HepG2 (cell line): ENCODE data around the gene PRKG1. TPM values are rescaled to one million over a fixed set of nuclear protein-coding genes. Genes with fewer than 3 reads are reported as not detected.

Experiments used
- ASH2L ChIP-seq: fragments of 300-600, 200-600 bp; sonication (generic); IDR thresholded peaks from 2 replicates; pipeline ENCODE4 v1.7.0; 2017; ENCODE audit warnings: low read depth, mild to moderate bottlenecking, moderate library complexity, mixed read lengths, low read length; ENCODE audit not compliant: insufficient read length
- CCAR2 ChIP-seq: fragments of 200-400 bp; formaldehyde crosslinking; optimal IDR thresholded peaks from 2 replicates; pipeline ENCODE3; 2018; ENCODE audit warnings: low read depth, mild to moderate bottlenecking, low read length, moderate library complexity
- HDAC6 ChIP-seq: fragments of 200-600 bp; sonication (generic); IDR thresholded peaks from 2 replicates; pipeline ENCODE4 v1.7.0; 2017; ENCODE audit warnings: mild to moderate bottlenecking, antibody characterized with exemption, low read length, low read depth
- HMG20B ChIP-seq: conservative IDR thresholded peaks from 2 replicates; pipeline ENCODE4 v1.6.1; 2016; ENCODE audit warnings: missing genetic modification reagents, missing compliant biosample characterization
- KDM5A ChIP-seq: fragments of 200-600 bp; sonication (generic); IDR thresholded peaks from 2 replicates; pipeline ENCODE4 v1.7.0; 2018; ENCODE audit warnings: antibody characterized with exemption, mild to moderate bottlenecking, low read length, borderline replicate concordance
- NFATC3 ChIP-seq: sonication (generic); formaldehyde crosslinking; IDR thresholded peaks from 2 replicates; pipeline ENCODE4 v1.5.1; 2020; ENCODE audit warnings: mild to moderate bottlenecking, missing genetic modification reagents
- NFE2L1 ChIP-seq: sonication (generic); formaldehyde crosslinking; IDR thresholded peaks from 2 replicates; pipeline ENCODE4 v1.4.0; 2020; ENCODE audit warnings: missing genetic modification reagents, mild to moderate bottlenecking, borderline replicate concordance
- NR1H2 ChIP-seq: sonication (generic); formaldehyde crosslinking; IDR thresholded peaks from 2 replicates; pipeline ENCODE4 v1.8.1; 2022; ENCODE audit warnings: low read depth, missing genetic modification reagents, borderline replicate concordance
- PITX1 ChIP-seq: sonication (generic); formaldehyde crosslinking; IDR thresholded peaks from 2 replicates; pipeline ENCODE4 v1.5.1; 2020; ENCODE audit warnings: mild to moderate bottlenecking, missing genetic modification reagents
- RFX3 ChIP-seq: IDR thresholded peaks from 2 replicates; pipeline ENCODE4 v1.6.1; 2016; ENCODE audit warnings: missing biosample characterization, missing genetic modification reagents
- SIN3A ChIP-seq: IDR thresholded peaks from 2 replicates; pipeline ENCODE4 v1.6.1; 2011; ENCODE audit warnings: low read depth, mild to moderate bottlenecking, control low read depth, low read length, borderline replicate concordance
- THAP11 ChIP-seq: IDR thresholded peaks from 2 replicates; pipeline ENCODE4 v1.6.1; 2016; ENCODE audit warnings: missing biosample characterization, missing genetic modification reagents
- ZBTB3 ChIP-seq: sonication (generic); formaldehyde crosslinking; IDR thresholded peaks from 2 replicates; pipeline ENCODE4 v1.4.0; 2020; ENCODE audit warnings: low read depth, mild to moderate bottlenecking, moderate library complexity, missing genetic modification reagents, borderline replicate concordance
- ZC3H13 ChIP-seq: sonication (generic); formaldehyde crosslinking; IDR thresholded peaks from 2 replicates; pipeline ENCODE4 v1.8.1; 2023; ENCODE audit warnings: mild to moderate bottlenecking, missing genetic modification reagents, moderate library complexity
- ZFP37 ChIP-seq: sonication (generic); formaldehyde crosslinking; IDR thresholded peaks from 2 replicates; pipeline ENCODE4 v1.4.0; 2020; ENCODE audit warnings: missing genetic modification reagents, borderline replicate concordance
- ZFP62 ChIP-seq: sonication (generic); formaldehyde crosslinking; IDR thresholded peaks from 2 replicates; pipeline ENCODE4 v1.4.0; 2020; ENCODE audit warnings: missing genetic modification reagents
- ZFP90 ChIP-seq: sonication (generic); formaldehyde crosslinking; IDR thresholded peaks from 2 replicates; pipeline ENCODE4 v1.8.0; 2022; ENCODE audit warnings: missing genetic modification reagents, mild to moderate bottlenecking, inconsistent platforms, borderline replicate concordance
- ZNF235 ChIP-seq: sonication (generic); formaldehyde crosslinking; IDR thresholded peaks from 2 replicates; pipeline ENCODE4 v1.8.1; 2023; ENCODE audit warnings: mild to moderate bottlenecking, missing genetic modification reagents, borderline replicate concordance
- ZNF432 ChIP-seq: sonication (generic); formaldehyde crosslinking; IDR thresholded peaks from 2 replicates; pipeline ENCODE4 v1.5.0; 2020; ENCODE audit warnings: missing genetic modification reagents, mild to moderate bottlenecking, borderline replicate concordance
- ZNF552 ChIP-seq: sonication (generic); formaldehyde crosslinking; IDR thresholded peaks from 2 replicates; pipeline ENCODE4 v1.9.0; 2022; ENCODE audit warnings: missing genetic modification reagents, mild to moderate bottlenecking, borderline replicate concordance
- ZNF567 ChIP-seq: sonication (generic); formaldehyde crosslinking; IDR thresholded peaks from 2 replicates; pipeline ENCODE4 v1.8.1; 2023; ENCODE audit warnings: mild to moderate bottlenecking, missing genetic modification reagents, borderline replicate concordance
- ZNF841 ChIP-seq: sonication (generic); formaldehyde crosslinking; IDR thresholded peaks from 2 replicates; pipeline ENCODE4 v1.8.1; 2023; ENCODE audit warnings: missing genetic modification reagents, borderline replicate concordance
- ZSCAN20 ChIP-seq: sonication (generic); formaldehyde crosslinking; IDR thresholded peaks from 2 replicates; pipeline ENCODE4 v1.4.0; 2020; ENCODE audit warnings: missing genetic modification reagents, mild to moderate bottlenecking, borderline replicate concordance
- polyA plus RNA-seq, 8 experiments: library from polyadenylated mRNA; depleted of rRNA in 3 of 8; stranded (reverse) in 7 of 8; unstranded in 1 of 8; fragments of >200 nt; fragmentation: Illumina TruSeq in 4 of 8; extraction: Trizol in 4 of 8; gene quantifications; 2 replicates each; pipeline versions ENCODE4 v1.2.1 to v1.2.3, GENCODE V29; 2011 to 2016; ENCODE audit warnings: low read depth in 4 of 8, missing spikeins in 1 of 8, mixed read lengths in 1 of 8; ENCODE audit not compliant: insufficient read depth in 1 of 8
- total RNA-seq, 5 experiments: library from RNA; depleted of rRNA; stranded (reverse); fragments of >200 nt; fragmentation: Illumina TruSeq; extraction: Trizol; gene quantifications; 2 replicates each; pipeline ENCODE4 v1.2.3, GENCODE V29; 2016; ENCODE audit warnings: low read depth in 1 of 5
- TF ChIP-seq, protein P1 (sequence below): IDR thresholded peaks from 2 replicates; pipeline ENCODE4 v1.6.1; 2016; ENCODE audit warnings: mild to moderate bottlenecking
- TF ChIP-seq, protein P2 (sequence below): sonication (generic); formaldehyde crosslinking; IDR thresholded peaks from 2 replicates; pipeline ENCODE4 v1.5.1; 2020; ENCODE audit warnings: mild to moderate bottlenecking, missing genetic modification reagents, moderate library complexity
- TF ChIP-seq, protein P3 (sequence below): sonication (generic); formaldehyde crosslinking; IDR thresholded peaks from 2 replicates; pipeline ENCODE4 v1.8.1; 2023; ENCODE audit warnings: mild to moderate bottlenecking, missing genetic modification reagents

Gene PRKG1
- total and polyA plus RNA-seq, 2 of the 13 experiments (the other 11 are each of a cell fraction or from before 2014, with no cell fraction given) = 0.01 TPM; not detected in 1

DNA sequence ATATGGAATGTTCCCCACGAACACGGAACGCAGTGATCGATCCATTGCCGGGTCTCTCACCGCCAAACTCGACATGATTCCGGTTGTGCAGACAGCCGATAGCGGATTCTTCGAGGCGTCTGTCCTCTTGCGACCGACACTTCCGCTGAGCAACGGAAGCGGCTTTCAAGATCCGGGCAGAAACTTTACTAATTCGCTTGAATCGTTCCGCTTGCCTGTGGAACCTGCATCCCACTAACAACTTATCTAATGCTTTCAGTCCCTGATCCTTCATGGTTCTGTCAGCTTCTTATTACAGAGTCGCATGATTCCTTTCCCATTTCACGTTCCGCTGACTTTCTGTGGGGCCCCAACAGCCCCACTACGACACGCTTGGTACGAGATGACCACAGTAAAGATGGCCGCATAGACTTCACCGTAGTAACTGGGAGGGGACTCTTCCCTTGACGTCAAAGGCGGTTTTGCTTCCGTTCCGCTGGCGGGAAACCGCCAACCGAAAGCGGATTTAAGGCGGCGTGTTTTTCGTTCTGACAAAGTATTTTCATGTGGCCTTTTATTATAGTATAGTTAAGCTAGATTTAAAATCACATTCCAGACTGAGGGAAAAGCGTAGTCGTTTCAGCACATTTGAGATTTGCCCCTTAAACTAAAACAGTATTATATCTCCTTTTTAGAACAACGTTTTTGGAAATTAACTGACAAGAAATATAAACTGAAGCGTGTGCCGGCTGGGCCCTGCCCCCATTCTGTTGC is 625.4 kb downstream of the PRKG1 start, which contains the start of gene CSTF2T (continued):
- TF ChIP-seq ZBTB3 (CRISPR knock-in tag) (no peak), ZNF841 (CRISPR knock-in tag) (0 out of 2 replicates have a peak, but pooled peaks have one; percentile 60), ZNF552 (CRISPR knock-in tag) (no peak), NFATC3 (no peak), HDAC6 (no peak), RFX3 (no peak), ZSCAN20 (CRISPR knock-in tag) (no peak), ZFP90 (CRISPR knock-in tag) (no peak), HMG20B (CRISPR knock-in tag) (no peak), NR1H2 (CRISPR knock-in tag) (no peak), PITX1 (peak; percentile 47; the same call in 1 of the 2 replicates), ASH2L (peak; percentile 87), ZFP62 (CRISPR knock-in tag) (no peak), ZNF432 (no peak), ZFP37 (CRISPR knock-in tag) (no peak), ZNF235 (CRISPR knock-in tag) (no peak), KDM5A (peak; percentile 60; the same call in 1 of the 2 replicates), NFE2L1 (no peak), SIN3A (0 out of 2 replicates have a peak, but pooled peaks have one; percentile 33), ZNF567 (CRISPR knock-in tag) (no peak), ZC3H13 (0 out of 2 replicates have a peak, but pooled peaks have one; percentile 38), CCAR2 (peak; percentile 34), THAP11 (CRISPR knock-in tag) (peak; percentile 85)
- TF ChIP-seq, protein P1, sequence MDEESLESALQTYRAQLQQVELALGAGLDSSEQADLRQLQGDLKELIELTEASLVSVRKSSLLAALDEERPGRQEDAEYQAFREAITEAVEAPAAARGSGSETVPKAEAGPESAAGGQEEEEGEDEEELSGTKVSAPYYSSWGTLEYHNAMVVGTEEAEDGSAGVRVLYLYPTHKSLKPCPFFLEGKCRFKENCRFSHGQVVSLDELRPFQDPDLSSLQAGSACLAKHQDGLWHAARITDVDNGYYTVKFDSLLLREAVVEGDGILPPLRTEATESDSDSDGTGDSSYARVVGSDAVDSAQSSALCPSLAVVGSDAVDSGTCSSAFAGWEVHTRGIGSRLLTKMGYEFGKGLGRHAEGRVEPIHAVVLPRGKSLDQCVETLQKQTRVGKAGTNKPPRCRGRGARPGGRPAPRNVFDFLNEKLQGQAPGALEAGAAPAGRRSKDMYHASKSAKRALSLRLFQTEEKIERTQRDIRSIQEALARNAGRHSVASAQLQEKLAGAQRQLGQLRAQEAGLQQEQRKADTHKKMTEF = peak; percentile 35; the same call in 1 of the 2 replicates
- TF ChIP-seq, protein P2, sequence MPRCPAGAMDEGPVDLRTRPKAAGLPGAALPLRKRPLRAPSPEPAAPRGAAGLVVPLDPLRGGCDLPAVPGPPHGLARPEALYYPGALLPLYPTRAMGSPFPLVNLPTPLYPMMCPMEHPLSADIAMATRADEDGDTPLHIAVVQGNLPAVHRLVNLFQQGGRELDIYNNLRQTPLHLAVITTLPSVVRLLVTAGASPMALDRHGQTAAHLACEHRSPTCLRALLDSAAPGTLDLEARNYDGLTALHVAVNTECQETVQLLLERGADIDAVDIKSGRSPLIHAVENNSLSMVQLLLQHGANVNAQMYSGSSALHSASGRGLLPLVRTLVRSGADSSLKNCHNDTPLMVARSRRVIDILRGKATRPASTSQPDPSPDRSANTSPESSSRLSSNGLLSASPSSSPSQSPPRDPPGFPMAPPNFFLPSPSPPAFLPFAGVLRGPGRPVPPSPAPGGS (CRISPR knock-in tag) = no peak
- TF ChIP-seq, protein P3, sequence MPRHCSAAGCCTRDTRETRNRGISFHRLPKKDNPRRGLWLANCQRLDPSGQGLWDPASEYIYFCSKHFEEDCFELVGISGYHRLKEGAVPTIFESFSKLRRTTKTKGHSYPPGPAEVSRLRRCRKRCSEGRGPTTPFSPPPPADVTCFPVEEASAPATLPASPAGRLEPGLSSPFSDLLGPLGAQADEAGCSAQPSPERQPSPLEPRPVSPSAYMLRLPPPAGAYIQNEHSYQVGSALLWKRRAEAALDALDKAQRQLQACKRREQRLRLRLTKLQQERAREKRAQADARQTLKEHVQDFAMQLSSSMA (CRISPR knock-in tag) = no peak
